Measurements from ENCODE around the gene SLC7A4. TPM values are rescaled to one million over a fixed set of nuclear protein-coding genes. Genes with fewer than 3 reads are reported as not detected.
"Not testable (repeated sequence)": the region's sequence is repeated elsewhere in the genome, so short reads cannot be mapped to it uniquely, and the experiment has no call there.

SLC7A4 gene
- total RNA-seq (2014; rRNA removed; shearing (Covaris generic)), result not detected in 2 replicates

GRCh38 chr22:21032037-21032867, at the start of gene SLC7A4:
Gene SLC7A4 (minus strand): TSS chr22:21032561. CDS start chr22:21031812, 749 bp downstream.
- no peak for DNase-seq (ENCODE audit: low read depth)

GRCh38 chr22:21080435-21081137, 48.2 kb upstream of the SLC7A4 start:
- no peak for DNase-seq (ENCODE audit: low read depth)

- DNase-seq (ENCODE audit: low read depth), result no peak
Observed at GRCh38 chr22:21079493-21079892, 47.1 kb upstream of the SLC7A4 start.

GRCh38 chr22:21078916-21079315, 46.6 kb upstream of the SLC7A4 start:
- DNase-seq (ENCODE audit: low read depth), result no peak

- DNase-seq (ENCODE audit: low read depth), result no peak
Observed at GRCh38 chr22:21077884-21078508, 45.6 kb upstream of the SLC7A4 start.

GRCh38 chr22:21076912-21077625, 44.7 kb upstream of the SLC7A4 start:
- no peak for DNase-seq (ENCODE audit: low read depth)

GRCh38 chr22:21075516-21076138, 43.3 kb upstream of the SLC7A4 start:
- DNase-seq (ENCODE audit: low read depth), result no peak

GRCh38 chr22:21074102-21074715, 41.8 kb upstream of the SLC7A4 start:
- DNase-seq (ENCODE audit: low read depth), result peak; percentile 91

GRCh38 chr22:21073482-21073881, 41.1 kb upstream of the SLC7A4 start:
- no peak for DNase-seq (ENCODE audit: low read depth)

- DNase-seq (ENCODE audit: low read depth), result no peak
Observed at GRCh38 chr22:21073023-21073422, 40.7 kb upstream of the SLC7A4 start.

- DNase-seq (ENCODE audit: low read depth), result not testable (repeated sequence)
Observed at GRCh38 chr22:21071796-21072195, 39.4 kb upstream of the SLC7A4 start.

GRCh38 chr22:21070690-21071615, 38.6 kb upstream of the SLC7A4 start:
- no peak for DNase-seq (ENCODE audit: low read depth)

- DNase-seq (ENCODE audit: low read depth), result no peak
Observed at GRCh38 chr22:21069375-21069774, 37.0 kb upstream of the SLC7A4 start.

- no peak for DNase-seq (ENCODE audit: low read depth)
Observed at GRCh38 chr22:21068681-21069276, 36.4 kb upstream of the SLC7A4 start.

GRCh38 chr22:21067901-21068680, 35.7 kb upstream of the SLC7A4 start:
- peak; percentile 15 for DNase-seq (ENCODE audit: low read depth)

- DNase-seq (ENCODE audit: low read depth), result no peak
Observed at GRCh38 chr22:21067075-21067900, 34.9 kb upstream of the SLC7A4 start.
